ENCODE data around the gene PCED1A.

PCED1A gene

GRCh38 chr20:2815242-2815900, 25.1 kb downstream of the PCED1A start:
- no peak overlapping the region for H3K4me2 ChIP-seq (ENCODE audit: low read length)
- no peaks in the 10 kb centered on the region for H3K79me2 ChIP-seq (ENCODE audit: insufficient read depth, low read length)
- no peak for TF ChIP-seq EZH2 (IDR thresholded peaks at IDR 0.05; ENCODE audit: borderline replicate concordance, low read length)
- no peak for TF ChIP-seq CTCF (IDR thresholded peaks at IDR 0.05; ENCODE audit: low read length)
- 0 out of 2 replicates have a peak, but pooled peaks cover 4% of the 10 kb centered on the region for H3K27me3 ChIP-seq (ENCODE audit: insufficient read depth, low read length)
- no peak overlapping the region for H3K4me3 ChIP-seq (ENCODE audit: low read depth, low read length, poor library complexity, severe bottlenecking)
- no peak overlapping the region for H2AFZ ChIP-seq (ENCODE audit: low read length)
- no peaks in the 10 kb centered on the region for H3K36me3 ChIP-seq (ENCODE audit: insufficient read depth, low read length)
- H3K9ac ChIP-seq (ENCODE audit: low read length) = no peak overlapping the region
- H3K27ac ChIP-seq (ENCODE audit: low read depth, low read length, poor library complexity, severe bottlenecking) = no peak overlapping the region
- H3K9me3 ChIP-seq (ENCODE audit: low read length) = no peaks in the 10 kb centered on the region
- no peaks in the 10 kb centered on the region for H3F3A ChIP-seq (ENCODE audit: insufficient read depth, low read length)
- H4K20me1 ChIP-seq (ENCODE audit: insufficient read depth, low read length) = no peaks in the 10 kb centered on the region
- H3K4me1 ChIP-seq (ENCODE audit: insufficient read depth, low read length, severe bottlenecking) = no peaks in the 10 kb centered on the region
- no peaks in the 10 kb centered on the region for H3K9me2 ChIP-seq (ENCODE audit: low read depth, low read length)

- TF ChIP-seq CTCF (IDR thresholded peaks at IDR 0.05; ENCODE audit: low read length) = no peak
- no peak for TF ChIP-seq EZH2 (IDR thresholded peaks at IDR 0.05; ENCODE audit: borderline replicate concordance, low read length)
- H3K9ac ChIP-seq (ENCODE audit: low read length) = no peak within 1 kb of the TSS
- H3K27me3 ChIP-seq (ENCODE audit: insufficient read depth, low read length) = 0 out of 2 replicates have a peak, but pooled peaks cover 4% of the 10 kb centered on the region
- no peaks in the 10 kb centered on the region for H3K79me2 ChIP-seq (ENCODE audit: insufficient read depth, low read length)
- H4K20me1 ChIP-seq (ENCODE audit: insufficient read depth, low read length) = no peaks in the 10 kb centered on the region
- no peak within 1 kb of the TSS for H3K27ac ChIP-seq (ENCODE audit: low read depth, low read length, poor library complexity, severe bottlenecking)
- no peaks in the 10 kb centered on the region for H3F3A ChIP-seq (ENCODE audit: insufficient read depth, low read length)
- H3K9me3 ChIP-seq (ENCODE audit: low read length) = no peaks in the 10 kb centered on the region
- H3K4me3 ChIP-seq (ENCODE audit: low read depth, low read length, poor library complexity, severe bottlenecking) = no peak within 1 kb of the TSS
- H3K9me2 ChIP-seq (ENCODE audit: low read depth, low read length) = no peaks in the 10 kb centered on the region
- no peak within 1 kb of the TSS for H3K4me2 ChIP-seq (ENCODE audit: low read length)
- H3K4me1 ChIP-seq (ENCODE audit: insufficient read depth, low read length, severe bottlenecking) = no peaks in the 10 kb centered on the region
- H2AFZ ChIP-seq (ENCODE audit: low read length) = no peak within 1 kb of the TSS
- H3K36me3 ChIP-seq (ENCODE audit: insufficient read depth, low read length) = no peaks in the 10 kb centered on the region
Observed at GRCh38 chr20:2814587-2815051, 25.8 kb downstream of the PCED1A start, which contains the start of gene C20orf141. C20orf141 (plus strand) TSS chr20:2814987; CDS start chr20:2815185, 198 bp downstream.

- Histone ChIP-seq H3K4me1 (ENCODE audit: insufficient read depth, low read length, severe bottlenecking) (no peaks in the 10 kb centered on the region), H3K9me2 (ENCODE audit: low read depth, low read length) (no peaks in the 10 kb centered on the region), H4K20me1 (ENCODE audit: insufficient read depth, low read length) (no peaks in the 10 kb centered on the region), H2AFZ (ENCODE audit: low read length) (no peak overlapping the region), H3K27me3 (ENCODE audit: insufficient read depth, low read length) (0 out of 2 replicates have a peak, but pooled peaks cover 4% of the 10 kb centered on the region), H3K27ac (ENCODE audit: low read depth, low read length, poor library complexity, severe bottlenecking) (no peak overlapping the region), H3F3A (ENCODE audit: insufficient read depth, low read length) (no peaks in the 10 kb centered on the region), H3K36me3 (ENCODE audit: insufficient read depth, low read length) (no peaks in the 10 kb centered on the region), H3K4me2 (ENCODE audit: low read length) (no peak overlapping the region), H3K9ac (ENCODE audit: low read length) (no peak overlapping the region), H3K4me3 (ENCODE audit: low read depth, low read length, poor library complexity, severe bottlenecking) (no peak overlapping the region), H3K79me2 (ENCODE audit: insufficient read depth, low read length) (no peaks in the 10 kb centered on the region), H3K9me3 (ENCODE audit: low read length) (no peaks in the 10 kb centered on the region)
- TF ChIP-seq EZH2 (IDR thresholded peaks at IDR 0.05; ENCODE audit: borderline replicate concordance, low read length) (no peak), CTCF (IDR thresholded peaks at IDR 0.05; ENCODE audit: low read length) (no peak)
Observed at GRCh38 chr20:2814076-2814475, 26.4 kb downstream of the PCED1A start.

Measured in OCI-LY1 (cell line).